ENCODE results near the gene CYTH3. TPM values are rescaled to one million over a fixed set of nuclear protein-coding genes. Genes with fewer than 3 reads are reported as not detected.
A peak's percentile ranks its signal among the peaks of the same experiment; 100 is the strongest.

Gene CYTH3
- total and polyA plus RNA-seq, 7 experiments from 2014 or later: 0.99 to 9.5 (median 3.1) TPM

DNA sequence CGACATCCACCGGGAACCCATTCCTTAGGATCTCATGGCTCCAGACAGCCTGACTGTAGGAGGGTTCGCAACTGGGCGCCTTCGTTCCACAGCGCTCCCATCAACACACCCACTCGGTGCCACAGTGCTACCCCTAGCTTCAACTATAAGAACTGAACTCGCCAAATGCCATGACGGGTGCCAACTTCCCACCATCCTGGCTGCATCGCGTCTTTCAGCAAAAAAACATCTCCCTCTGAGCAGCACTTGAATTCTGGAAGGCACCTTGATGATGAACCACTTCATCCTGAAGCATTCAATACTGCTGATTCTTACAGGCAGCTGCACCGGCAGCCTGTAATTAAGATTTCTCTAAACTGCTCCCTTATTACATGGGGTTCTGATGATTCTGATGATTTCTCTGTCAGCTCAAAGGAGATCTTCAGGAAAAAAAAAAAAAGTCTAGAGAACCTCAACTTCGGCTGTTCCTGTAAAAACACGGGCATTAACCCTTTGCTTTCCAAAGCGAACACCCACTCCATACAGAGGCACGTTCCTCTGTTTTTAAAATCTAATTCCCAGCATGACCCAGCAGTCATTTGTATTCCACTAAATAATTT, 1.3 kb downstream of the CYTH3 start:
- Mint-ChIP-seq H3K4me1 (peaks cover 15 to 30% (median 20%) of the 10 kb centered on the region in 7 donors), H3K4me3 (peak overlapping the region; percentile 70 to 96 (median 92)), H3K27me3 (peaks cover 0 to 73% (median 12%) of the 10 kb centered on the region in 5 donors), H3K27ac (peak overlapping the region in 7 of 9 donors; percentile 24 to 83 (median 38)), H3K36me3 (no peaks in the 10 kb centered on the region), H3K9me3 (peaks cover 0 to 3% (median 0%) of the 10 kb centered on the region in 11 donors)
- H3K9me3 ChIP-seq (ENCODE audit: control insufficient read depth in 2 of 3, low read length in 3 of 3): no peaks in the 10 kb centered on the region
- no peaks in the 10 kb centered on the region for H3K27me3 ChIP-seq (ENCODE audit: control insufficient read depth in 2 of 2, insufficient read depth in 2 of 2, low read length in 2 of 2)
- no peaks in the 10 kb centered on the region for H3K36me3 ChIP-seq (ENCODE audit: control insufficient read depth in 2 of 3, insufficient read depth in 3 of 3, low read length in 3 of 3)
- peaks cover 10 to 18% of the 10 kb centered on the region in 2 donors for H3K4me1 ChIP-seq (ENCODE audit: control insufficient read depth in 2 of 2, insufficient read depth in 2 of 2, low read length in 2 of 2)
- H3K27ac ChIP-seq (ENCODE audit: low read depth, low read length): no peak overlapping the region
- H3K4me3 ChIP-seq (ENCODE audit: low read length): peak overlapping the region; percentile 69
- CTCF ChIA-PET: interaction anchor here (0.5 to 1.1 kb wide), 6 partner anchors 13 to 1146 kb away, joined by 3 to 5 read pairs (median 4); no protein-coding TSS in a partner anchor
- intact Hi-C loops (cut with micrococcal nuclease): loop anchor here in 1 of 2 donors (5.0 kb wide), 3 partner anchors 109 to 1296 kb away; partner anchors contain the start of gene MIOS
- ATAC-seq: peak; percentile 74
- peak in 8 of 9 donors; percentile 14 to 44 (median 30) for DNase-seq
- POLR2A ChIA-PET: interaction anchor here (0.6 to 0.7 kb wide), 2 partner anchors 166 to 933 kb away, joined by 3 read pairs; no protein-coding TSS in a partner anchor

DNA sequence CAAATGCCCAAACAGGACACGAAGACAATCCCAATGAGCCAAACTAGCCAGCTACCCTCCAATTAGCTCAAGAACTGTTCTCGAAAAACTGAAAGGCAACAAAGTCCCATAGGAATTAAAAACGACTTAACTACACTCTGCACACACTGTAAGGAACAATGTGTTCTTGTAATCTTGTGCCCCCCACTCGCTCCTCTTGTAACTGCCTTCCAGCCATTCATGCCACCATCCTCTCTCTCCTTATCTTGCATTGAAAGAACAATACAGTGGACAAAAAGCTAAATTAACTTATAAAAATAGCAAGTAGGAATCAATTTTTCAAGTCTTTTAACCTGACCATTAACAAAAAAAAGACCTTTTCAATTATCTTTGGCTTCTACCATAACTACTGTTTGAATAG, 2.9 kb downstream of the CYTH3 start:
- Histone ChIP-seq H3K4me3 (ENCODE audit: low read length) (no peak overlapping the region), H3K9me3 (ENCODE audit: control insufficient read depth in 2 of 3, low read length in 3 of 3) (no peaks in the 10 kb centered on the region), H3K27ac (ENCODE audit: low read depth, low read length) (no peak overlapping the region), H3K36me3 (ENCODE audit: control insufficient read depth in 2 of 3, insufficient read depth in 3 of 3, low read length in 3 of 3) (no peaks in the 10 kb centered on the region), H3K27me3 (ENCODE audit: control insufficient read depth in 2 of 2, insufficient read depth in 2 of 2, low read length in 2 of 2) (no peaks in the 10 kb centered on the region), H3K4me1 (ENCODE audit: control insufficient read depth in 2 of 2, insufficient read depth in 2 of 2, low read length in 2 of 2) (peaks cover 10 to 18% of the 10 kb centered on the region in 2 donors)
- peaks cover 0 to 3% (median 0%) of the 10 kb centered on the region in 11 donors for H3K9me3 Mint-ChIP-seq
- peaks cover 0 to 75% (median 12%) of the 10 kb centered on the region in 5 donors for H3K27me3 Mint-ChIP-seq
- DNase-seq: no peak
- no peak for ATAC-seq
- intact Hi-C loops (cut with micrococcal nuclease): no loop called here
- no peak overlapping the region for H3K27ac Mint-ChIP-seq
- no peak overlapping the region for H3K4me3 Mint-ChIP-seq
- H3K36me3 Mint-ChIP-seq: no peaks in the 10 kb centered on the region
- POLR2A ChIA-PET: interaction anchor here (1.2 kb wide), 1 partner anchor 8 kb away, joined by 3 read pairs; no protein-coding TSS in a partner anchor
- peaks cover 17 to 30% (median 22%) of the 10 kb centered on the region in 7 donors for H3K4me1 Mint-ChIP-seq
- CTCF ChIA-PET: interaction anchor here (0.6 kb wide), 1 partner anchor 177 kb away, joined by 4 read pairs; no protein-coding TSS in a partner anchor

DNA sequence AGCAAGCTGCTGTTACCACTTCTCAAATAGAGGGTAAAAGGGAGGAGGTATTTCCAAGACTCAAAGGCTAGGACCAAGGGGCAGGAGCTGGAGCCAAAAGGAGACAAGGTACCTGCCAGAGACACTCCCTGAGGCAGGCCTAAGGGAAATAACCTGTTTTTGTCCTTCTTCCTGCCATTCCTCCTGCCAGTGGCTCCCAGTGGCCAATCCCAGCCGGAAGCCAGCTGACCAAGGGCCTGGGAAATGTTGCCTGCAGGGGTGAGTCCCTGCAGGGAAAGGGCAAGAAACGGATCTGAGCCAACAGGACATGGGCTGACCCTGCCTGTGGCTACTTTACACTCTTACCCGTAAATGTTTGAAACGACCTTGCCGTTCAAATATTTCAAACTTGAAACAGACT, 3.5 kb downstream of the CYTH3 start:
- no peak overlapping the region for H3K4me3 ChIP-seq (ENCODE audit: low read length)
- CTCF ChIA-PET: no interaction called here
- Mint-ChIP-seq H3K27me3 (peaks cover 0 to 71% (median 12%) of the 10 kb centered on the region in 5 donors), H3K4me3 (no peak overlapping the region), H3K36me3 (no peaks in the 10 kb centered on the region), H3K4me1 (peaks cover 14 to 26% (median 22%) of the 10 kb centered on the region in 7 donors), H3K27ac (no peak overlapping the region), H3K9me3 (peaks cover 0 to 3% (median 0%) of the 10 kb centered on the region in 11 donors)
- no peak overlapping the region for H3K27ac ChIP-seq (ENCODE audit: low read depth, low read length)
- DNase-seq: no peak
- POLR2A ChIA-PET: interaction anchor here (1.2 kb wide), 1 partner anchor 9 kb away, joined by 3 read pairs; no protein-coding TSS in a partner anchor
- ATAC-seq: no peak
- H3K4me1 ChIP-seq (ENCODE audit: control insufficient read depth in 2 of 2, insufficient read depth in 2 of 2, low read length in 2 of 2): peaks cover 10 to 18% of the 10 kb centered on the region in 2 donors
- intact Hi-C loops (cut with micrococcal nuclease): no loop called here
- no peaks in the 10 kb centered on the region for H3K27me3 ChIP-seq (ENCODE audit: control insufficient read depth in 2 of 2, insufficient read depth in 2 of 2, low read length in 2 of 2)
- no peaks in the 10 kb centered on the region for H3K9me3 ChIP-seq (ENCODE audit: control insufficient read depth in 2 of 3, low read length in 3 of 3)
- no peaks in the 10 kb centered on the region for H3K36me3 ChIP-seq (ENCODE audit: control insufficient read depth in 2 of 3, insufficient read depth in 3 of 3, low read length in 3 of 3)

DNA sequence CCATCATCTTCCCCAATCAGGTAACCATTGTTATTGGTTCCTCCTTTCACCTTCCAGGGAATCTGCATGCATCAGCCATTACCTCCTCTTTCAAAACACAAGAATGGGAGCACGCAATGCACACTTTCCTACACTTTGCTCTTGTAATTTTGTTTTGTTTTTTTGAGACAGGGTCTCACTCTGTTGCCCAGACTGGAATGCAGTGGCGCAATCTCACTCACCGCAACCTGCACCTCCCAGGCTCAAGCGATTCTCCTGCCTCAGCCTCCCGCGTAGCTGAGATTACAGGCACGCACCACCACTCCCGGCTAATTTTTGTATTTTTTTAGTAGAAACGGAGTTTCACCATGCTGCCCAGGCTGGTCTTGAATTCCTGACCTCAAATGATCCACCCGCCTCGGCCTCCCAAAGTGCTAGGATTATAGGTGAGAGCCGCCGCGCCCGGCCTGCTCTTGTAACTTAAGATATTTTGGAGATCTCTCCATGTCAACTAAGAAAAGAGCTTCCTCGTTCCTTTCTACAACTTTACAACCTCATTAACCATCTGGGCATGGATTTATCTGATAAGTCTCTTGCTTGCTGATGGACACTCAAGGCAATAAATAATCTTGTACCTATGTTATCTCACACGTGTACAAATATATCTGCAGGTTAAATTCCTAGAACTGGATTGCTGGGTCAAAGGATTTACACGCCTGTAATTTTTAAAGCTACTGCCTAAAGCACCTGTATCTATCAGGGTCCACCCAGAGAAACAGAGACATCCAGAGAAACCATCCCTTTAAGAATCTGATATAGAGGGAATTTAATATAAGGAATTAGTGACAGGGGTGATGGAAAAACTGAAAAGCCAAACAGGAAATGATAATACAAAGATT, 4.2 kb downstream of the CYTH3 start:
- no peak overlapping the region for H3K27ac Mint-ChIP-seq
- H3K9me3 Mint-ChIP-seq: peaks cover 0 to 3% (median 0%) of the 10 kb centered on the region in 11 donors
- CTCF ChIA-PET: interaction anchor here (0.6 kb wide), 2 partner anchors 205 to 453 kb away, joined by 3 read pairs; no protein-coding TSS in a partner anchor

DNA sequence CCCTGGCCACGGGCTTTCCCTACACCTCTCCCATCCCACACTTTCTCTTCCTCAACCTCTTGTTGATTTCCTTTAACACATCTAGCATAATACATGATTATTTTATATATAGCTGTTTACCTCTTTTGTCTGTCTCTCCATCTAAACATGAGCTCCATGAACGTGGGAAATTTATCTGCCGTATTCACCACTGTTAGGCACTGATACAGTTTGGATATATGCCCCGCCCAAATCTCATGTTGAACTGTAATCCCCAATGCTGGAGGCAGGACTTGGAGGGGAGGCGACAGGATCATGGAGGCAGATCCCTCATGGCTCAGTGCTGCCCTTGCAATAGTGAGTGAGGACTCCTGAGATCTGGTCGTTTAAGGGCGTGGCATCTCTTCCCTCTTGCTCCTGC, 5.7 kb downstream of the CYTH3 start:
- DNase-seq (no peak), ATAC-seq (no peak)
- no peaks in the 10 kb centered on the region for H3K9me3 ChIP-seq (ENCODE audit: control insufficient read depth in 2 of 3, low read length in 3 of 3)
- intact Hi-C loops (cut with micrococcal nuclease): no loop called here
- ChIA-PET POLR2A (no interaction called here), CTCF (no interaction called here)
- peaks cover 10 to 20% (median 16%) of the 10 kb centered on the region in 7 donors for H3K4me1 Mint-ChIP-seq
- no peak overlapping the region for H3K27ac ChIP-seq (ENCODE audit: low read depth, low read length)
- H3K27me3 Mint-ChIP-seq: peaks cover 0 to 75% (median 10%) of the 10 kb centered on the region in 5 donors
- peaks cover 6 to 14% of the 10 kb centered on the region in 2 donors for H3K4me1 ChIP-seq (ENCODE audit: control insufficient read depth in 2 of 2, insufficient read depth in 2 of 2, low read length in 2 of 2)
- no peaks in the 10 kb centered on the region for H3K36me3 Mint-ChIP-seq
- H3K9me3 Mint-ChIP-seq: peaks cover 0 to 3% (median 0%) of the 10 kb centered on the region in 11 donors
- H3K4me3 ChIP-seq (ENCODE audit: low read length): no peak overlapping the region
- no peaks in the 10 kb centered on the region for H3K36me3 ChIP-seq (ENCODE audit: control insufficient read depth in 2 of 3, insufficient read depth in 3 of 3, low read length in 3 of 3)
- H3K27ac Mint-ChIP-seq: no peak overlapping the region
- H3K27me3 ChIP-seq (ENCODE audit: control insufficient read depth in 2 of 2, insufficient read depth in 2 of 2, low read length in 2 of 2): no peaks in the 10 kb centered on the region
- no peak overlapping the region for H3K4me3 Mint-ChIP-seq

More for the DNA sequence above, 4.2 kb downstream of the CYTH3 start:
- no peaks in the 10 kb centered on the region for H3K27me3 ChIP-seq (ENCODE audit: control insufficient read depth in 2 of 2, insufficient read depth in 2 of 2, low read length in 2 of 2)
- H3K36me3 ChIP-seq (ENCODE audit: control insufficient read depth in 2 of 3, insufficient read depth in 3 of 3, low read length in 3 of 3): no peaks in the 10 kb centered on the region
- DNase-seq (no peak), ATAC-seq (no peak)
- H3K4me3 ChIP-seq (ENCODE audit: low read length): no peak overlapping the region
- POLR2A ChIA-PET: interaction anchor here (1.2 kb wide), 1 partner anchor 10 kb away, joined by 3 read pairs; no protein-coding TSS in a partner anchor
- Mint-ChIP-seq H3K4me3 (no peak overlapping the region), H3K36me3 (no peaks in the 10 kb centered on the region), H3K27me3 (peaks cover 0 to 66% (median 12%) of the 10 kb centered on the region in 5 donors), H3K4me1 (peaks cover 14 to 23% (median 17%) of the 10 kb centered on the region in 7 donors)
- intact Hi-C loops (cut with micrococcal nuclease): no loop called here
- no peaks in the 10 kb centered on the region for H3K9me3 ChIP-seq (ENCODE audit: control insufficient read depth in 2 of 3, low read length in 3 of 3)
- no peak overlapping the region for H3K27ac ChIP-seq (ENCODE audit: low read depth, low read length)
- peaks cover 10 to 18% of the 10 kb centered on the region in 2 donors for H3K4me1 ChIP-seq (ENCODE audit: control insufficient read depth in 2 of 2, insufficient read depth in 2 of 2, low read length in 2 of 2)

DNA sequence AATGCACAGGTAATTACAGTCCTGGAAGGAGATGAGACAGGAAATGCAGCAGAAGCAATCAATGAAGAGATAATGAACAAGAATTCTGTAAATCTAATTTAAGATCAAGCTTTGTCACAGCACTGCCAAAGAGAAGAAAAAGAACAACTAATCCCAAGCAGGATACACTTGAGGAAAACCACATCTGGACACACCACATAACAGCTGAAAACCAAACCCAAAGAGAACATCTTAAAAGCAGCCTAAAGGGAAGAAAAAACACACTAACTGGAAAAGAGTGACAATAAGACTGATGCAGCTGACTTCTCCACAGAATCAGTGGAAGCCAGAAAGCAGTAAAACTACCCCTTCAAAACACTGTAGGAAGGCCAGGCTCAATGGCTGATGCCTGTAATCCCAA, 10.2 kb downstream of the CYTH3 start:
- Mint-ChIP-seq H3K4me3 (no peak overlapping the region), H3K27ac (no peak overlapping the region), H3K4me1 (peaks cover 7 to 27% (median 18%) of the 10 kb centered on the region in 7 donors), H3K36me3 (no peaks in the 10 kb centered on the region), H3K27me3 (peaks cover 0 to 63% (median 0%) of the 10 kb centered on the region in 5 donors), H3K9me3 (no peaks in the 10 kb centered on the region)
- ATAC-seq (no peak), DNase-seq (no peak)
- peaks cover 0 to 22% of the 10 kb centered on the region in 2 donors for H3K4me1 ChIP-seq (ENCODE audit: control insufficient read depth in 2 of 2, insufficient read depth in 2 of 2, low read length in 2 of 2)
- no peak overlapping the region for H3K27ac ChIP-seq (ENCODE audit: low read depth, low read length)
- POLR2A ChIA-PET: no interaction called here
- no peaks in the 10 kb centered on the region for H3K27me3 ChIP-seq (ENCODE audit: control insufficient read depth in 2 of 2, insufficient read depth in 2 of 2, low read length in 2 of 2)
- intact Hi-C loops (cut with micrococcal nuclease): no loop called here
- CTCF ChIA-PET: no interaction called here
- H3K4me3 ChIP-seq (ENCODE audit: low read length): no peak overlapping the region
- H3K9me3 ChIP-seq (ENCODE audit: control insufficient read depth in 2 of 3, low read length in 3 of 3): no peaks in the 10 kb centered on the region
- H3K36me3 ChIP-seq (ENCODE audit: control insufficient read depth in 2 of 3, insufficient read depth in 3 of 3, low read length in 3 of 3): no peaks in the 10 kb centered on the region

Data from naive thymus-derived CD4-positive, alpha-beta T cell (primary cell).